Karpas-422 (cell line): ENCODE data around the gene NRG3. TPM values are rescaled to one million over a fixed set of nuclear protein-coding genes. Genes with fewer than 3 reads are reported as not detected.

Experiments used
- DNase-seq: peaks from one replicate; pipeline ENCODE4 v3.0.0-alpha.2; 2015
- H2AFZ ChIP-seq: fragments of 200-600 bp; sonication (generic); 2 replicates; pipeline ENCODE4 v1.6.1; 2014; ENCODE audit warnings: antibody characterized with exemption, low read length, mixed read lengths
- H3K27ac ChIP-seq: fragments of 200-600 bp; sonication (generic); 2 replicates; pipeline ENCODE4 v1.5.1; 2014; ENCODE audit warnings: mild to moderate bottlenecking, low read length, moderate library complexity
- H3K27me3 ChIP-seq: fragments of 200-600 bp; sonication (generic); 2 replicates; pipeline ENCODE4 v1.6.1; 2014; ENCODE audit warnings: low read length, mixed read lengths
- H3K36me3 ChIP-seq: fragments of 200-600 bp; sonication (generic); 2 replicates; pipeline ENCODE4 v1.6.1; 2014; ENCODE audit warnings: low read length, mixed read lengths; ENCODE audit not compliant: insufficient read depth
- H3K4me1 ChIP-seq: fragments of 200-600 bp; sonication (generic); 2 replicates; pipeline ENCODE4 v1.6.1; 2014; ENCODE audit warnings: mild to moderate bottlenecking, low read length, mixed read lengths
- H3K4me2 ChIP-seq: fragments of 200-600 bp; sonication (generic); 2 replicates; pipeline ENCODE4 v1.6.1; 2014; ENCODE audit warnings: low read length, low read depth, mild to moderate bottlenecking; ENCODE audit not compliant: poor library complexity, severe bottlenecking
- H3K4me3 ChIP-seq: fragments of 200-600 bp; sonication (generic); 2 replicates; pipeline ENCODE4 v1.5.1; 2014; ENCODE audit warnings: mild to moderate bottlenecking, antibody characterized with exemption, low read length, mixed read lengths
- H3K79me2 ChIP-seq: fragments of 200-600 bp; sonication (generic); 2 replicates; pipeline ENCODE4 v1.6.1; 2014; ENCODE audit warnings: mild to moderate bottlenecking, low read length, mixed read lengths
- H3K9ac ChIP-seq: fragments of 200-600 bp; sonication (generic); 2 replicates; pipeline ENCODE4 v1.6.0; 2014; ENCODE audit warnings: low read length
- H3K9me2 ChIP-seq: fragments of 200-600 bp; sonication (generic), shearing (Covaris generic); replicated peaks from 2 replicates; pipeline ENCODE4 v1.6.0; 2014; ENCODE audit warnings: mild to moderate bottlenecking, low read length, moderate library complexity; ENCODE audit not compliant: insufficient read depth
- H3K9me3 ChIP-seq: fragments of 300-700, 200-600 bp; sonication (generic); 2 replicates; pipeline ENCODE4 v1.6.1; 2014; ENCODE audit warnings: low read length, mixed read lengths
- H4K20me1 ChIP-seq: fragments of 200-600 bp; sonication (generic); 2 replicates; pipeline ENCODE4 v1.6.1; 2014; ENCODE audit warnings: mild to moderate bottlenecking, antibody characterized with exemption, low read length, low read depth; ENCODE audit not compliant: insufficient read depth
- total RNA-seq: library from RNA; depleted of rRNA; stranded (reverse); fragments of >200 nt; shearing (Covaris generic); gene quantifications from 2 replicates; pipeline ENCODE4 v1.2.3, GENCODE V29; 2014; ENCODE audit warnings: low replicate concordance

The NRG3 gene
- total RNA-seq, 1 experiment from 2014 or later = not detected

DNA sequence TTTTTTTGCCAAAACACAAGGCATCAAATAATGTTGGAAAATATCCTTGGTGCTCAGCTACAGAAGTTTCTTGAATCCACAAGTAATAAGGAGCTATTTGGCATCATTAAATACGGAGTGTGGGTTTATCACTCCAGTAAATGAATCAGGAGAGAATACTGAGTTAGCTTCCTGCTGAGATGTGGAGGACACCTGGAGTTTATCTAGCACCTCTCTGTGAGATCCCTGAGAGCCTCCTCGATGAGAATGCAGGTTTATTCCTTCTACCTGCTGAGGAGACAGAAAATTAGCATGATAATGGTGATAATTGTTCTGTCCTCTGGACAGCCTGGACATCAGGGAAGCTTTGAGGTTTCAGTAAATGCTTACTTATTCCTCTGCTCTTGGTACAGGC, 40.5 kb downstream of the NRG3 start:
- Histone ChIP-seq H3K36me3 (no peaks in the 10 kb centered on the region), H3K9ac (no peak overlapping the region), H3K27ac (no peak overlapping the region), H3K79me2 (no peaks in the 10 kb centered on the region), H3K4me1 (no peaks in the 10 kb centered on the region), H3K9me2 (no peaks in the 10 kb centered on the region), H2AFZ (no peak overlapping the region), H3K4me2 (no peak overlapping the region), H3K27me3 (no peaks in the 10 kb centered on the region), H3K4me3 (no peak overlapping the region), H4K20me1 (no peaks in the 10 kb centered on the region), H3K9me3 (no peaks in the 10 kb centered on the region)
- DNase-seq = no peak

- no peak overlapping the region for H3K27ac ChIP-seq
- H3K4me2 ChIP-seq = no peak overlapping the region
- H3K4me1 ChIP-seq = no peaks in the 10 kb centered on the region
- H2AFZ ChIP-seq = no peak overlapping the region
- no peaks in the 10 kb centered on the region for H3K79me2 ChIP-seq
- H3K4me3 ChIP-seq = no peak overlapping the region
- DNase-seq = no peak
- H3K27me3 ChIP-seq = no peaks in the 10 kb centered on the region
- no peaks in the 10 kb centered on the region for H3K9me2 ChIP-seq
- no peaks in the 10 kb centered on the region for H3K9me3 ChIP-seq
- H3K36me3 ChIP-seq = no peaks in the 10 kb centered on the region
- no peak overlapping the region for H3K9ac ChIP-seq
- no peaks in the 10 kb centered on the region for H4K20me1 ChIP-seq
These were observed 42.7 kb downstream of the NRG3 start for GRCh38 chr10:81917666-81918065.

DNA sequence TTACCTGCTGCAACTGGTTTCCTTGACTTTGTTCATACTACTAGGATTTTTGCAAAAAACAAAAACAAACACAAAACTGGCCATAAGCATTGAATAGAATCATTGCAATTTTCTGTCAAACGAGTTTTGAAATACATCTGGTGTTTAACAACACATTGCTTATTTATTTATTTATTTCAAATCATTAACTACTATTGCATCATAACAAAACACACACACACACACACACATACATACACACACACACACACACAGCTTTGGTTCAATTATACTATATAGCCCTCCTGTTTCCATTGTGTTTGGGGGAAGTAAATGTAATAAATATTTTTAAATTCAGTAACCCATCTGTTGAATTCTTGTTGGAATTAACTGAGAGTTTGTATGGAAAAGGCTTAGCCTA, 43.8 kb downstream of the NRG3 start:
- Histone ChIP-seq H3K27me3 (no peaks in the 10 kb centered on the region), H4K20me1 (no peaks in the 10 kb centered on the region), H3K9me3 (no peaks in the 10 kb centered on the region), H2AFZ (no peak overlapping the region), H3K9ac (no peak overlapping the region), H3K9me2 (no peaks in the 10 kb centered on the region), H3K4me1 (no peaks in the 10 kb centered on the region), H3K36me3 (no peaks in the 10 kb centered on the region), H3K79me2 (no peaks in the 10 kb centered on the region), H3K27ac (no peak overlapping the region), H3K4me2 (no peak overlapping the region), H3K4me3 (no peak overlapping the region)
- no peak for DNase-seq

DNA sequence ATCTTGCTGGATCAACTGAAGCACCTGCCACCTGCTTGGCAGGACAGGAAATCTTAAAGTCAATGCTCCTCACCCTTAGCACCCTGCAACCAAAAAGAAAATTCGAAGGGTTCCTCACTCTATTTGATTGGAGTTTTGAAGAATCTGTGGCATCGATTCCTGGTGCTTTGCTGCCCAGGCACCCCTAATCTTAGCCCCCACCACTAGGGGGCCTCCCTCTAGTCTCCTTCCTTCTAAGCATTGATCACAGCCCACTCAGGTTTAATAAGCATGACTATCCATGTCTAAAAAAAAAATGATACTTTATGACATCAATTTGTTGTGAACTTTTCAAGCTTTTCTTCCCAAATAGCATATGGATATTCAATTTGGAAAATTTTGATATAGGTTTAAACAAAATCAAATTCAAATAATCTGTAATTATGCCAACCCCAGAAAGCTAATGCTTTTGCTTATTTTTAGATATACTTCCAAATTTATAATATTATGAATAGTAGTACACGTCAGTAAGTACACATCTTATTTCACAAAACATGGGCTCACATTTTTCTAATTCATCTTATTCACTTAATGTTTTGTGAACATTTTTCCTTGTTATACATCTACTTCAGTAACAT, 45.3 kb downstream of the NRG3 start:
- Histone ChIP-seq H3K79me2 (no peaks in the 10 kb centered on the region), H3K9ac (no peak overlapping the region), H3K9me2 (no peaks in the 10 kb centered on the region), H3K4me1 (no peaks in the 10 kb centered on the region), H3K9me3 (no peaks in the 10 kb centered on the region), H4K20me1 (no peaks in the 10 kb centered on the region), H3K36me3 (no peaks in the 10 kb centered on the region), H3K27me3 (no peaks in the 10 kb centered on the region), H3K27ac (no peak overlapping the region), H2AFZ (no peak overlapping the region), H3K4me2 (no peak overlapping the region), H3K4me3 (no peak overlapping the region)
- DNase-seq = peak; percentile 65

DNA sequence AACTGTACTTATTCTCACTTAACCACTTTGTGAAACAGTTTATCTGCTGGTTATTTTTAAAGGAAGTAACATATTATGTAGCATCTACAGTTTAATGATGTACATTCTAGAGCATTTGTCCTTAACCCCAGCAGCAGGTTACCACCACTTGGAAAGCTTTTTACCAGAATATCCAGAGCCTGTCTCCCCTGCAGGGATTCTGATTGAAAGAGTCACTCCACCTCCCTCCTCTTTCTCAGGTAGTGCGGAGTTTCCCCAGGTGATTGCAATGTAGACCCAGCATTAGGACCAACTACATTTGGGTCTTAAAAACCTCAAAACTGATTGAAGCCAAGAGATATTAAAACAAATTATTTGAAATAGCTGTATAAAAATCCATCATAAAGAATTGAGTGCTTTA, 53.1 kb downstream of the NRG3 start:
- Histone ChIP-seq H3K27ac (no peak overlapping the region), H3K4me1 (no peaks in the 10 kb centered on the region), H3K9ac (no peak overlapping the region), H3K36me3 (no peaks in the 10 kb centered on the region), H4K20me1 (no peaks in the 10 kb centered on the region), H3K79me2 (no peaks in the 10 kb centered on the region), H3K27me3 (no peaks in the 10 kb centered on the region), H3K4me2 (no peak overlapping the region), H3K9me3 (no peaks in the 10 kb centered on the region), H2AFZ (no peak overlapping the region), H3K4me3 (no peak overlapping the region), H3K9me2 (no peaks in the 10 kb centered on the region)
- no peak for DNase-seq

DNA sequence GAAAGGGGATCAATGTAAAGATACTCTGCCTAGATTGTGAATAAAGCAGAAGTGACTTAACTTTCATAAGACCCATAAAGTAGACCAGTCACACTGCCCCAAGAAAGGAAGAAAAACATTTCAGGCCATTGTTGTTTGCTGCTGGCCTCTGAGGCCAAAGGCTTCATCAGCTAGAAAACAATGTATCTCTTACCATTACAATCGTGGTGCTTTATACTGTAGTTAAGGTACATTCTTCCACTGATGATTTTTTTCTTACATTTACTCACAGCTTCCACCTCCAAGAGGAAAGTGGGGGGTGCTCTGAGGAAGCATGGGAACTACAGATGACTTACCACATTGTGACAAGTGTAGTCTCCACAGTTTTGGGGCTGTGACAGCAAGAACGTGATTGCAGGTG, 68.6 kb downstream of the NRG3 start:
- H3K4me2 ChIP-seq = no peak overlapping the region
- H3K9me3 ChIP-seq = no peaks in the 10 kb centered on the region
- H3K79me2 ChIP-seq = no peaks in the 10 kb centered on the region
- H3K27ac ChIP-seq = no peak overlapping the region
- DNase-seq = no peak
- no peaks in the 10 kb centered on the region for H3K36me3 ChIP-seq
- no peaks in the 10 kb centered on the region for H3K4me1 ChIP-seq
- no peaks in the 10 kb centered on the region for H3K27me3 ChIP-seq
- no peaks in the 10 kb centered on the region for H4K20me1 ChIP-seq
- H3K9ac ChIP-seq = no peak overlapping the region
- H3K9me2 ChIP-seq = no peaks in the 10 kb centered on the region
- H3K4me3 ChIP-seq = no peak overlapping the region
- H2AFZ ChIP-seq = no peak overlapping the region

- no peaks in the 10 kb centered on the region for H3K4me1 ChIP-seq
- H3K79me2 ChIP-seq = no peaks in the 10 kb centered on the region
- no peak overlapping the region for H3K4me2 ChIP-seq
- H3K36me3 ChIP-seq = no peaks in the 10 kb centered on the region
- no peaks in the 10 kb centered on the region for H3K9me3 ChIP-seq
- no peak for DNase-seq
- no peak overlapping the region for H2AFZ ChIP-seq
- H3K9ac ChIP-seq = no peak overlapping the region
- H3K4me3 ChIP-seq = no peak overlapping the region
- no peak overlapping the region for H3K27ac ChIP-seq
- H3K27me3 ChIP-seq = no peaks in the 10 kb centered on the region
- H3K9me2 ChIP-seq = no peaks in the 10 kb centered on the region
- no peaks in the 10 kb centered on the region for H4K20me1 ChIP-seq
These were observed 69.6 kb downstream of the NRG3 start for GRCh38 chr10:81944609-81945008.

GRCh38 chr10:81949283-81949682, 74.3 kb downstream of the NRG3 start:
- Histone ChIP-seq H3K4me2 (no peak overlapping the region), H3K27ac (no peak overlapping the region), H3K9me3 (no peaks in the 10 kb centered on the region), H2AFZ (no peak overlapping the region), H3K9me2 (no peaks in the 10 kb centered on the region), H3K27me3 (no peaks in the 10 kb centered on the region), H3K4me3 (no peak overlapping the region), H4K20me1 (no peaks in the 10 kb centered on the region), H3K36me3 (no peaks in the 10 kb centered on the region), H3K4me1 (no peaks in the 10 kb centered on the region), H3K79me2 (no peaks in the 10 kb centered on the region), H3K9ac (no peak overlapping the region)
- DNase-seq = no peak

DNA sequence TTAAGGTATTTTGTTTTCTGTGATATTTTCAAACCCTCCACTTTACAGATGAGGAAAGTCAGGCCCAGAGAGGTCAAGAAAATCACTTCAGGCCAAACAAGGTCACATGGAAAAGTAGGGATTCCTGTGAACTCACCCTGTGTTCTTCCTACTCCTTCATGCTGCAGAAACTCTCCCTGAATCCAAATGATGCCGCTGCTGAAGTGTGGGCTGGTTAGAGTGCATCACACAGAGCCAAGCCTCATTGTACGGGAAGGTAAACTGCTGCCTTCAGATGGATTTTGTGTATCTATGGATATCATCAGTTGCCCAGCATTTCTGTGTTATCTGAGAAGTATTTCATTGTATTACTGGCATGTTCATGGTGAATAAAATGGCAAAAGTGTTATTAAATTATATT, 75.4 kb downstream of the NRG3 start:
- H4K20me1 ChIP-seq = no peaks in the 10 kb centered on the region
- no peaks in the 10 kb centered on the region for H3K9me3 ChIP-seq
- H3K4me2 ChIP-seq = no peak overlapping the region
- DNase-seq = no peak
- H3K9me2 ChIP-seq = no peaks in the 10 kb centered on the region
- H3K36me3 ChIP-seq = no peaks in the 10 kb centered on the region
- H3K27me3 ChIP-seq = no peaks in the 10 kb centered on the region
- no peak overlapping the region for H3K4me3 ChIP-seq
- no peak overlapping the region for H3K9ac ChIP-seq
- H2AFZ ChIP-seq = no peak overlapping the region
- no peaks in the 10 kb centered on the region for H3K79me2 ChIP-seq
- H3K4me1 ChIP-seq = no peaks in the 10 kb centered on the region
- H3K27ac ChIP-seq = no peak overlapping the region
